ENCODE measurements around the gene CCNI2. TPM values are rescaled to one million over a fixed set of nuclear protein-coding genes. Genes with fewer than 3 reads are reported as not detected.

Gene CCNI2
- polyA plus RNA-seq, 1 experiment = not detected

GRCh38 chr5:132718544-132719312, 28.5 kb upstream of the CCNI2 start:
- Histone ChIP-seq H3K9me3 (ENCODE audit: control insufficient read depth, insufficient read depth, low read length) (no peaks in the 10 kb centered on the region), H3K27me3 (ENCODE audit: control insufficient read depth, insufficient read depth, low read length) (no peaks in the 10 kb centered on the region), H3K27ac (ENCODE audit: low read depth, low read length) (no peak overlapping the region), H3K4me3 (ENCODE audit: low read depth, low read length) (no peak overlapping the region)
- no peak for DNase-seq (ENCODE audit: low read depth, low spot score)
- ChIA-PET POLR2A (no interaction called here), CTCF (interaction anchor here (2.2 kb wide), 1 partner anchor 101 kb away, joined by 9 read pairs; no protein-coding TSS in a partner anchor)
- no peak for TF ChIP-seq CTCF (IDR thresholded peaks at IDR 0.05; ENCODE audit: low read depth, low read length)

GRCh38 chr5:132725745-132726144, 21.5 kb upstream of the CCNI2 start:
- no peak overlapping the region for H3K27ac ChIP-seq (ENCODE audit: low read depth, low read length)
- DNase-seq (ENCODE audit: low read depth, low spot score) = no peak
- ChIA-PET POLR2A (no interaction called here), CTCF (interaction anchor here (0.8 to 3.3 kb wide), 2 partner anchors 10 to 95 kb away, joined by 3 to 15 read pairs; no protein-coding TSS in a partner anchor)
- no peak for TF ChIP-seq CTCF (IDR thresholded peaks at IDR 0.05; ENCODE audit: low read depth, low read length)
- no peaks in the 10 kb centered on the region for H3K27me3 ChIP-seq (ENCODE audit: control insufficient read depth, insufficient read depth, low read length)
- no peak overlapping the region for H3K4me3 ChIP-seq (ENCODE audit: low read depth, low read length)
- H3K9me3 ChIP-seq (ENCODE audit: control insufficient read depth, insufficient read depth, low read length) = no peaks in the 10 kb centered on the region

GRCh38 chr5:132729896-132730295, 17.3 kb upstream of the CCNI2 start:
- no peak for DNase-seq (ENCODE audit: low read depth, low spot score)
- no peaks in the 10 kb centered on the region for H3K27me3 ChIP-seq (ENCODE audit: control insufficient read depth, insufficient read depth, low read length)
- no peak overlapping the region for H3K27ac ChIP-seq (ENCODE audit: low read depth, low read length)
- H3K9me3 ChIP-seq (ENCODE audit: control insufficient read depth, insufficient read depth, low read length) = no peaks in the 10 kb centered on the region
- H3K4me3 ChIP-seq (ENCODE audit: low read depth, low read length) = no peak overlapping the region
- ChIA-PET POLR2A (no interaction called here), CTCF (interaction anchor here (0.7 to 1.2 kb wide), 2 partner anchors 15 to 91 kb away, joined by 4 read pairs; no protein-coding TSS in a partner anchor)
- TF ChIP-seq CTCF (IDR thresholded peaks at IDR 0.05; ENCODE audit: low read depth, low read length) = no peak

GRCh38 chr5:132733499-132734148, 13.6 kb upstream of the CCNI2 start:
- no peak overlapping the region for H3K27ac ChIP-seq (ENCODE audit: low read depth, low read length)

More at GRCh38 chr5:132733499-132734148, 13.6 kb upstream of the CCNI2 start:
- ChIA-PET POLR2A (no interaction called here), CTCF (interaction anchor here (1.1 kb wide), 2 partner anchors 87 to 96 kb away, joined by 3 read pairs; no protein-coding TSS in a partner anchor)
- no peak for DNase-seq (ENCODE audit: low read depth, low spot score)
- no peak overlapping the region for H3K4me3 ChIP-seq (ENCODE audit: low read depth, low read length)
- no peaks in the 10 kb centered on the region for H3K9me3 ChIP-seq (ENCODE audit: control insufficient read depth, insufficient read depth, low read length)
- H3K27me3 ChIP-seq (ENCODE audit: control insufficient read depth, insufficient read depth, low read length) = no peaks in the 10 kb centered on the region
- no peak for TF ChIP-seq CTCF (IDR thresholded peaks at IDR 0.05; ENCODE audit: low read depth, low read length)
